HUDEP-2 (cell line): ENCODE results near the gene RUNX2.
A peak's percentile ranks its signal among the peaks of the same experiment; 100 is the strongest.

Experiments used
- DNase-seq, 76 experiments: peaks; one replicate each; lab custom pipeline; 2025; ENCODE audit not compliant: unreplicated experiment in 76 of 76; lab: John Stamatoyannopoulos, UW

Gene RUNX2

GRCh38 chr6:45686841-45687569 is 358.9 kb downstream of the RUNX2 start:
- no peak for DNase-seq

GRCh38 chr6:45687570-45687969 is 359.4 kb downstream of the RUNX2 start:
- DNase-seq, result no peak

DNA sequence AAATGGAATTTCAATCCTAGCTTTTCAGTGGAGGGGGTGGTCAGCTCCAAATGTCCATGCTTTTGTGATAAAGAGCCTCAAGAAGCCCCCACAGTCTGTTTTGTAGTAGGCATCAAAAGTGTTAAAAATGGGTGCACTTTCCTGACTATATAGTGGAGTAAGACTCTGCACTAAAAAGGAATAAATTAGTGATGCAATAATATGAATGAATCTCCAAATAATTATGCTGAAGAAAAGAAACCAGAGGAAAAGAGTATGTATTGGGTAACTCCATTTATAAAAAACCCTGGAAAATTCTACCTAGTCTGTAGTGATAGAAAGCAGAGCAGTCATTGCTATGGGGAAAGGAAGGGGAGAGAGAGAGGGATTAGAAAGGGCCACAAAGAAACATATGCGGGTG is 360.1 kb downstream of the RUNX2 start:
- DNase-seq, result no peak

- no peak for DNase-seq
Measured at GRCh38 chr6:45689926-45690615, 361.9 kb downstream of the RUNX2 start.

DNA sequence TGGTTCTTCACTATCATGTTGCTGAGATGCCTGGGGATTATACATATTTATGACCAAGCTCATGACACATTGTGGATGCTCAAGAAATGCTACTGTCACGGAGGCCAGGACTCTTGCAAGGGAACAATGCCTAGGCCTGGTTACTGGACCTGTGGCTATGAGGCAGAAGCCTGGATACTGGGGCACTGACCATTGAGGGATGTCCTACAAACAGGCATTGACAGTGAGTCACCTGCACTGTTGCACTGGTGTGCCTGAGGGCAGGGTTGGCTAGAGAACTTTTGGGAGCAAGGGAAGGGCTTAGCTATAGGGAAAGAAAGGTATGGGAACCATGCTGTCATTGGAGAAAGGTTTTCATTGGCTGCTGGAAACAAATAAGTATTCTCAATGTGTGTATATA is 362.7 kb downstream of the RUNX2 start:
- DNase-seq, result no peak

- no peak for DNase-seq
Measured at GRCh38 chr6:45691426-45691825, 363.3 kb downstream of the RUNX2 start.

- DNase-seq, result no peak
Measured at GRCh38 chr6:45692021-45692420, 363.9 kb downstream of the RUNX2 start.

DNA sequence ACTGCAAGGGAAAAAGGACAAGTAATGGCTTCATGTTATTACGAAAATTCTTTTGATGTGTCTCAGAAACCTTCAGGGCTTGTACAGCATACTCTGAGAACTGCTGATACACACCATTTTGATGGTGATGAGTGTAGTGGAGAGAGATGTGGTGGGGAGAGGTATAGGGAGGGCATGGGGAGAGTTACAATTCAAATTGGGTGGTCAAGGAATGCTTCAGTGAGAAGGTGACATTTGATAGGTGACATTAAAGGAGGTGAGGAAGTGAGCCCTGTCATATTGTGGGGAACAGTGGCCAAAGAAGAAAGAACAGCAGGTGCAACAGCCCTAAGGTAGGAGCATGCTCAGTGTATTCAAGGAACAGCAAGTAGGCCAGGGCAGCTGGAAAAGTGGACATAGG is 368.6 kb downstream of the RUNX2 start:
- no peak for DNase-seq

GRCh38 chr6:45697605-45698004 is 369.5 kb downstream of the RUNX2 start:
- DNase-seq, result no peak

DNA sequence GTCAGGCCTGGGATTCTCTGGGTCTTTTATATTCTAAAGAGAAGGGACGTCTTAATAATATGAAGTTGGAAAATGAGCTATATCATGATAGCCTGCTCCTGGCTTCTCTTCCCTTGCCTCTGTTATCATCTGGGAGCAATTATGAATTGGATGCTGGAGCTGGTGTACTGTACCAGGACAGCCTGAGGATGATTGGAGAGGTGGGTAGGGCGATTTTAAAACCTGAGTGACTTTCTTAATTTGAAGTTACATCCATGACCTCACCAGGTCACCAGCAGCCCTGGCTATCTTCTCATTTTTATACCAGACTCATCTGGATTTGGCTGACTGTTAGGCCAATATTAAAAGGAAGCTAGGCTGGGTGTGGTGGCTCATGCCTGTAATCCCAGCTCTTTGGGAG is 369.9 kb downstream of the RUNX2 start:
- no peak for DNase-seq

GRCh38 chr6:45699663-45700062 is 371.5 kb downstream of the RUNX2 start:
- no peak for DNase-seq

DNA sequence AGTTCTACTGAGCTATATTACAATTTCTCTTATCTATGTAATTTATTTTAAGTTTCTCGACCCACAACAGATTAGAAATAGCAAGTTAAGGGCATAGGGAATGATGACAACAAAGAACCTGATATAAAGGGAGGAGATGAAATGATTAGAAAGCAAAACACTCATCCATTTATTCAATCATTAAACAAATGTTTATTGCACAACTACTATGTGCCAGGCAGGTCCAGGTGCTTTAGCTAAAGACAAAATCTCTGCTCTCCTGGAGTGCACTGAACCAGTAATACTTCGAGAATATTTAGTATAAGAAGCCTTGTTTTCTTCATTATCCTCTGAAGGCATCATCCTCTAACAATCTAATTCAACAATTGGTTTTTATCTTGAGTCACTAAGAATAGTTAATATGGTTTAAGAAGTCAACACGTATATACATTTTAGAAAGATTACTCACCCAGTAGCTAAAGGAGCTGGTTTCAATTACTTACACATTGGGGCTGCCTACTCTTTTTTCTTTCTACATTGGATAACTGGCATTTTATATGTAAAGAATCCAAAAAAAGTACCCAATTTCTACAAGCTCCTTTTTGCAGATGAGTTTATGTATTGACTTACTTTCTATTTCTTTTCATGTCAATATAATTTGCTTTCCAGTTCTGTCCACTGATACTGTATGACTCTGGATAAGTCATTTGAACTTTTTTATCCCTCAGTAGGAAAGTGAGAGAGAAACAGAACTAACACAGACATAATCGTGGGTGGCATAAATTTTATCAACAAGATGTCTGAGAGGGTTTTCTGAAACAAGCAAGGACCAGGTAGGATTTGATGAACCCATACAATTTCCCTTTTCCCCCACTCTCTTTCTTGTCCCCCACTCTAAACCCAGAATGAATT is 375.0 kb downstream of the RUNX2 start:
- no peak for DNase-seq

DNA sequence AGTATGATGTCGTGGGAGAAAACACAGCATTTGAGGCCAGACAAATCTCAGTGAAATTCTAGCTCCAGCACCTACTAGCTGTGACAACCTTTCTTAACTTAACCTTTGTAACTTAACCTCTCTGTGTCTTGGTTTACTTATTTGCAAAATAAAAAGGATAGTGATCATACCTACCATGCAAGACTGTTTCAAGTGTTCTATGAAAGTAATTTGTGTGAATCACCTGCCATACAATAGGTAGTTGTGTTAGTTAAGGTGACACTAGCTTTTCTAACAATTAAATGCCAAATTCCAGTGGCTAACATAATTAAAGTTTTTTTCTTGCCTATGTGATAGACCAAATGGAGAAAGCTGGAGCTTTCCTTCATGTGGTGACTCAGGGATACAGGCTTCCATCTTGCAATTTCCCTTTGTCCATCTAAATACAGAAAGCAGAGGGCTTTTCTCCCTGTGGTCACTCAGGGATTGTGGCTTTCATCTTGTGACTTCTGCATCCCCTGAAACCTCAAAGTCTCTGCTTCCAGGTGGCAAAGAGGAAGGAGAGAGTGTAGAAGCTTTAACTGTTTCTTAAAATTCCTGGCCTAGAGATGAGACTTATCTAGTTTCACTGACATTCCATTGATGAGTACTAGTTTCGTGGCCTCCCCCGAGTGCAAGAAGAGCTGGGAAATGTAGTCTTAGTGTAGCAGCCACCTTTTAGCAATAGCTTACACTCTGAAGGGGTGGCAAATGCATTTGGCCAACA is 376.1 kb downstream of the RUNX2 start:
- no peak for DNase-seq

- DNase-seq, result no peak
Measured at GRCh38 chr6:45705137-45705855, 377.2 kb downstream of the RUNX2 start.

GRCh38 chr6:45706319-45706718 is 378.2 kb downstream of the RUNX2 start:
- no peak for DNase-seq

GRCh38 chr6:45707176-45707575 is 379.0 kb downstream of the RUNX2 start:
- DNase-seq, result no peak

DNA sequence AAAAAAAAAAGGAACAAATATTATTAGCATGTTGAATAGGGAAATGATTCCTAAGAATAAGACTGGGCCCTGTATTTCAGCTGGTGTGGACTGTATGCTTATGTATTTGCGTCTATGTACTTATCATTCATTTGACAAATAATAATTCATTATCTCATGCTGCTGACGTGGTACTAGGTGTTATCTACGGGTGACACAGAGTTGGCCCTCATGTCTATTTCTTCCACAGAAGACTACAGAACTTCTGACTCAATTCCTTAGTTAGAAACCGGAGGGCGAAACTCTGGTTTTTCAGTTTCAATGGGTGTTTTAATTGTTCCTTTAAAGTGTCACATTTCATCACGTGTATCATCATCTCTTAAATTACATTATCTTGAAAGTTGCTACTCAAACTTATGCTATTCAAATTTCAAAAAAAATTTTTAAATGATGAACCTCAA is 381.7 kb downstream of the RUNX2 start:
- no peak for DNase-seq

DNA sequence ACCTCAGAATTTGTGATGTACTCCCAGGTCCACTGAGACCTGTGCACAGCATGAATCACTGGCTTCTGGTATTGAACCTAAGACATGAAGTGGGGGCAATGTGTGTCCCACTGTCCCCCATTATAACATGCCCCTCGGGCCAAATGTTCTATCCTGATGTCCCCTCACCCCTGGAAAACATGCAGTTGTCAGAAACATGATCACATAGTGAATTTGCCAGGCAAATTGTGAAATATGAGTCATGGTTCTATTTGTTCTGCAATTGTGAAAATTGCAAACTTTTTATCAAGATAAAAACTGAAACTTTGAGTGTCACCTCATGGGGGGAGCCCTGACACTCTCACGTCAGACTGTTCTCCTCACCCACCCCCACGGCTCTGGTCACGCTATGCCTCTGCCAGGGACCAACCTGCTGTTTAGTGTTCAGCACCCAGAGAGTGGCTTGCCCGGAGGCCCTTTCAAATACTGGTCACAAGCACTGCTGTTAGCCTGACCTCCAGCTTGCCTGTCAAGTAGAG is 382.2 kb downstream of the RUNX2 start:
- peak in 1 of 76 experiments; percentile 17 for DNase-seq

DNA sequence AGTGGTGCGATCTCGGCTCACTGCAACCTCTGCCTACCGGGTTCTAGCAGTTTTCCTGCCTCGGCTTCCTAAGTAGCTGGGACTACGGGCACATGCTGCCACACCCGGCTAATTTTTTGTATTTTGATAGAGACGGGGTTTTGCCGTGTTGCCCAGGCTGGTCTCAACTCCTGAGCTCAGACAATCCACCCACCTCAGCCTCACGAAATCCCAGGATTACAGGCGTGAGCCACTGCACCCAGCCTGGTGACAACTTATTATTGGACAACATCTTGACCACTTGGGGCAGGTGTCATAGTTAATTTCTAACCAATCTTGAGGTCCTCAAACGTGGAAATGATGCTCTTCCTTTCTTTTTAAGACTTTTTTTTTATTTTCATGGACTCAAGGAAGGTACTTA is 383.9 kb downstream of the RUNX2 start:
- DNase-seq, result no peak

- no peak for DNase-seq
Measured at GRCh38 chr6:45712786-45713185, 384.7 kb downstream of the RUNX2 start.
